Ramos (cell line): ENCODE measurements around the gene MTCL3.
"Not testable (repeated sequence)": the region's sequence is repeated elsewhere in the genome, so short reads cannot be mapped to it uniquely, and the experiment has no call there.

Experiments
- in situ Hi-C: fragments of 300-500 bp; cut with MboI; formaldehyde crosslinking; loops from one replicate; pipeline ENCODE4 v1.14.3; 2022; ENCODE audit warnings: low sequenced_read_pairs; ENCODE audit not compliant: unreplicated experiment

Gene MTCL3

DNA sequence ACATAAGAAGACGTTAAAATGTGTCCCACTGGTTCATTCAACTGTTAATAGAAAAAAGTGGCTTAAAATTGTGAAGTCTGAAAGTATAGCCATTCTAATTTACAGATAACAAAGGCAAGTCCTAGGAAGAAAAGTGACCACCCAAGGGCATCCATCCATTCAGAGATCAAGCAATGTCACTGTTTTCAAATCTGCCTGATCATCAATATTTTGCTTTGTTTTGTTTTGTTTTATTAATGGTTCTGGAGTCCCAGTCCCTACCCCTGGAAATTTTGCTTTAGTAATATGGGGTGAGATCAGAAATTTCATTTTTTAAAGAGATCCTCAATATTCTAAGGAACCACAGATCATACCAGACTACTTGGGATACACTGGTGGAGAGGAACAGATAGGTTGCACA lies 77.3 kb downstream of the MTCL3 start:
- in situ Hi-C loops, result no loop called here

- in situ Hi-C loops, result no loop called here
Measured at GRCh38 chr6:127439718-127440117, 79.4 kb downstream of the MTCL3 start.

GRCh38 chr6:127436578-127437110 lies 82.5 kb downstream of the MTCL3 start:
- in situ Hi-C loops, result no loop called here

DNA sequence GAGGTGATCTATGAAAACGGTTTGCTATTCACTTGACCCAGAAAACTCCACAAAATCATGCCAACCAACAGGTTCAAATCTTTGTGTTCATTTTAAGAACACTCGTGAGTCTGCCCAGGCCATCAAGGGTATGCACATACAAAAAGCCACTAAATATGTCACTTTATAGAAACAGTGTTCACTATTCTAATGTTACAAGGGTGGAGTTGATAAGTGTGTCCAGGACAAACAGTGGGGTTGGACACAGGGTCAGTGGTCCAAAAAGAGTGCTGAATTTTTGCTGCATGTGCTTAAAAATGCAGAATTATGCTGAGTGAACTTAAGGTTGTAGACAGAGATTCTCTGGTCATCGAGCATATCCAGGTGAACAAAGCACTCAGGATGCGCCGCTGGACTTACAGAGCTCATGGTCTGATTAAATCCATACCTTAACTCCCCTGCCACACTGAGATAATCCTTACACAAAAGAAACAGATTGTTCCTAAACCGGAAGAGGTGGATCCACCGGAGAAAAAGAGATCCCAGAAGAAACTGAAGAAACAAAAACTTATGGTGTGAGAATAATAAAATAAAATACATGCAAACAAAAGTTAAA lies 83.4 kb downstream of the MTCL3 start:
- in situ Hi-C loops, result no loop called here

DNA sequence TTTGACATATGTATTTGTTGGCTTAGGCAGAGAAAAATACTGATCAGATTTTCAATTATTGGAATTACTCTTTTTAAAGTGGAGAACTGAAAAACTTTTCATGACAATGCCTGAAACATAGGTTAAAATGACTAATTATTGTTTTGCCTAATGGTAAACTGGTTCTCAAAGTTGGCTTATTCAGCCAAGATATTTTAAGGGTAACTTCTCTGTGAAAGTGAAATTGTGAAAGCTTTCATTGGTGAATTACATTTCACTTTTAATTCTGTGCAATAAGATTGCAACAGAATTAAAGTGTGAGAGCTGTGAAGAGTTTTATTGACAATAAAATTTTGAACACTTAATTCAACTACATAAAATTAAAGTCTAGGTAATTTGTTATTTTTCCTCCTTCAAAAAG lies 84.5 kb downstream of the MTCL3 start:
- in situ Hi-C loops, result no loop called here

GRCh38 chr6:127428562-127428961 lies 90.6 kb downstream of the MTCL3 start:
- in situ Hi-C loops, result not testable (repeated sequence)

DNA sequence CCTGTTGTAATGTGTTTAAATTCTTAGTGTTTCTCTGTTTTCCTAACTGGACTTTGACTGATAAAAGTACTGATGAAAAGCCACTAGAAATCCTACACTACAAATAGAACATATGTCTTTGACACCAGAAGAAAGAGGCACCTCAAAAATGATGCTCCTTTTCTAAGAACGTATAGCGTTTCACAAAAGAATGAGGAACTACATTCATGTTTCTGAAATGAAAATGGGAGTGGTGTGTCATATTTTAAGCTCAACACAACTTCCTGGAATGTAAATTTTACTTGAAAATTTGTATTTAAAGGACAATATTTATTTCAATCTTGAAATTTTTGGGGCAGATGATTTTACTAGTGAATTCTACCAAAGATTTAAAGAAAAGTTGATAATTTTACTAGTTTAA lies 95.2 kb downstream of the MTCL3 start:
- in situ Hi-C loops, result no loop called here
